Heart right ventricle (tissue), 16 donors: ENCODE measurements around the gene CHTOP. TPM values are rescaled to one million over a fixed set of nuclear protein-coding genes. Genes with fewer than 3 reads are reported as not detected.

ENCODE experiments used
- ATAC-seq, 8 donors: fragments of 200-7000 bp; cut with Tn5 transposase; one replicate each; pipeline ENCODE4 v1.9.1; 2020; ENCODE audit warnings: mild to moderate bottlenecking in 8 of 8, moderate library complexity in 8 of 8, moderate number of reproducible peaks in 1 of 8
- DNase-seq, 2 donors: peaks; one replicate each; pipeline ENCODE4 v3.0.0-alpha.2; 2020
- H3K27ac ChIP-seq, 10 donors: fragments of 200-600 bp; sonication (generic) in 2 of 10; one replicate each; pipeline versions ENCODE4 v1.5.0 to v1.8.0; 2020 to 2022; ENCODE audit warnings: mild to moderate bottlenecking in 3 of 10
- H3K27me3 ChIP-seq, 7 donors: fragments of 200-600 bp; one replicate each; pipeline ENCODE4 v1.8.0; 2021 to 2022; ENCODE audit warnings: mild to moderate bottlenecking in 2 of 7
- H3K36me3 ChIP-seq, 9 donors: fragments of 200-600 bp; sonication (generic) in 1 of 9; one replicate each; pipeline versions ENCODE4 v1.5.0 to v1.8.0; 2020 to 2022; ENCODE audit warnings: mild to moderate bottlenecking in 2 of 9
- H3K4me1 ChIP-seq, 9 donors: fragments of 200-600 bp; sonication (generic) in 1 of 9; one replicate each; pipeline versions ENCODE4 v1.5.0 to v1.8.0; 2020 to 2022; ENCODE audit warnings: mild to moderate bottlenecking in 4 of 9
- H3K4me3 ChIP-seq, 10 donors: fragments of 200-600 bp; sonication (generic) in 2 of 10; one replicate each; pipeline versions ENCODE4 v1.5.0 to v1.8.0; 2020 to 2022; ENCODE audit warnings: mild to moderate bottlenecking in 7 of 10, moderate library complexity in 2 of 10
- H3K9me3 ChIP-seq, 11 donors: fragments of 200-600 bp in 10 of 11; sonication (generic) in 2 of 11; one replicate each; pipeline versions ENCODE4 v1.5.0 to v1.8.0; 2013 to 2022; ENCODE audit warnings: mild to moderate bottlenecking in 2 of 11, control low read depth in 1 of 11, moderate library complexity in 1 of 11
- WGBS, 2 donors: extraction: QIAGEN DNeasy Blood & Tissue Kit; methylation state at CpG; one replicate each; pipeline ENCODE4 v1.1.7; 2013; ENCODE audit warnings: inconsistent platforms in 1 of 2; 5-methylcytosine and 5-hydroxymethylcytosine counted together
- intact Hi-C, 10 donors: fragments of 100-400 bp; cut with DNase I; formaldehyde crosslinking; loops; one replicate each; pipeline versions ENCODE4 v1.11.1 to v1.14.2; 2022
- polyA plus RNA-seq, 2 donors: library from polyadenylated mRNA; stranded (reverse); fragments of 200-250 nt; gene quantifications; one replicate each; pipeline ENCODE4 v1.2.3, GENCODE V29; 2013
- total RNA-seq, 10 donors: library from RNA; stranded (reverse); fragmentation: NEBNext Ultra II Directional in 3 of 10; extraction: Animal tissue kit (Norgen Biotek cat#: 25700) in 3 of 10; gene quantifications; one replicate each; pipeline versions ENCODE4 v1.2.1 to v1.2.4, GENCODE V29; 2021 to 2023
- TF ChIP-seq, protein P1 (sequence below), 9 donors: fragments of 200-600 bp; sonication (generic) in 2 of 9; IDR thresholded peaks; one replicate each; pipeline versions ENCODE4 v1.5.0 to v1.8.0; 2021 to 2022; ENCODE audit warnings: antibody characterized with exemption in 9 of 9, mild to moderate bottlenecking in 5 of 9, moderate library complexity in 1 of 9
- donor health status: Arrhythmogenic right ventricular cardiomyopathy.
- donor health status: ischemic (EF 13 %, LVEDD 7.1; RV severe dilation, severe dysfunction).
- donor health status: healthy with polysubstance abuse.
- donor health status: DM: no; HTN: yes; CAD: no.
- donor health status: DM: no; HTN: no; CAD: no.
- donor health status: ischemic (EF 25% LVEDD 6.9; RV normal size, moderate dysfunction).
- donor health status: ischemic (EF 25% LVEDD 5.7; RV mildly dilated, moderate dysfunction).
- donor health status: healthy.
- donor health status: DM: yes; HTN: yes; CAD: no.
- donor health status: Ischemic cardiomyopathy.
- donor health status: ischemic (EF 35%, LVEDD 5.7; RV mildly dilated, moderate dysfunction).
- donor health status: nonischemic (EF 11% LVEDD 7.7; RV severe dilation, severe dysfunction).
- donor health status: DM: yes; HTN: yes; CAD: no.
- donor health status: PGD.
- donor health status: ischemic (EF 29% LVEDD 5.4; RV normal size, mild dysfunction).
- donor health status: nonischemic (EF 23%, LVEDD 6.1; RV moderate dilation, normal function).

CHTOP gene
- total and polyA plus RNA-seq, 12 donors, result 61.6 to 95.5 (median 77.7) TPM

DNA sequence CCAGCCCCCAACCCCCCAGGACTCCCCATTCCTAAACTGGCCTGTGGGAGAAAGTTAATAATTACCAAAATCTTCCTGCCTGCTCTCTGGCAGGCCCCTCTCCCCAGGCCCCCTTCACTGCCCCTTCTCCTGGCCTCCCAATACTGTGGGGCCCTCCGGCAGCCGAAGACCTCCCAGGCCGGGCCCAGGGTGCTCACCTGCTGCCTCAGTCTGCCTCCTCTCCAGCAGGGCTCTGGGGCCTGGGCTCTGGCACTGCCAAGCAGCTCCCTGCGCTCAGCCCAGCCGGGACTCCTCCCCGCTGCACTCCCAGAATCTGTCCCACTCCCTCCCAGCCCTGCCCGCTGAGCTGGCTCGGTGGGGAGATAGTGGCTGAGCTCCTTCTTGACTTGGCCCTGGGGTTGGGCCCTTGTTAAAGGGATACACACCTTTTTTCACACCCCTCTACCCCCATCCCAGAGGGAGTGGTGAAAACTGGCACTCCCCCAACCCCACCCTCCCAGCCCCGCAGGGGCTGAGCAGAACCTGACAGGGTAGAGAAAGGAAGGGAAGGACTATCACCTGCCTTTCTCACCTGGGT lies 21.0 kb upstream of the CHTOP start, which contains the start of gene S100A16:
TSS of gene S100A16 (minus strand) at position 383 of the 577 bp plus-strand sequence. CDS start 4,986 bp downstream, outside the sequence.
- Histone ChIP-seq H3K4me3 (peak within 1 kb of the TSS; percentile 30 to 67 (median 58)), H3K27me3 (no peaks in the 10 kb centered on the region), H3K36me3 (peaks cover 0 to 1% (median 0%) of the 10 kb centered on the region in 9 donors), H3K4me1 (peaks cover 13 to 66% (median 42%) of the 10 kb centered on the region in 9 donors), H3K27ac (peak within 1 kb of the TSS; percentile 41 to 91 (median 86)), H3K9me3 (no peaks in the 10 kb centered on the region)
- intact Hi-C loops, result loop anchor here in 2 of 10 donors (5.0 to 10.0 kb wide), 2 partner anchors 78 to 81 kb away; partner anchors contain the start of gene S100A6 (in 1 of the 2)
- TF ChIP-seq, protein P1, sequence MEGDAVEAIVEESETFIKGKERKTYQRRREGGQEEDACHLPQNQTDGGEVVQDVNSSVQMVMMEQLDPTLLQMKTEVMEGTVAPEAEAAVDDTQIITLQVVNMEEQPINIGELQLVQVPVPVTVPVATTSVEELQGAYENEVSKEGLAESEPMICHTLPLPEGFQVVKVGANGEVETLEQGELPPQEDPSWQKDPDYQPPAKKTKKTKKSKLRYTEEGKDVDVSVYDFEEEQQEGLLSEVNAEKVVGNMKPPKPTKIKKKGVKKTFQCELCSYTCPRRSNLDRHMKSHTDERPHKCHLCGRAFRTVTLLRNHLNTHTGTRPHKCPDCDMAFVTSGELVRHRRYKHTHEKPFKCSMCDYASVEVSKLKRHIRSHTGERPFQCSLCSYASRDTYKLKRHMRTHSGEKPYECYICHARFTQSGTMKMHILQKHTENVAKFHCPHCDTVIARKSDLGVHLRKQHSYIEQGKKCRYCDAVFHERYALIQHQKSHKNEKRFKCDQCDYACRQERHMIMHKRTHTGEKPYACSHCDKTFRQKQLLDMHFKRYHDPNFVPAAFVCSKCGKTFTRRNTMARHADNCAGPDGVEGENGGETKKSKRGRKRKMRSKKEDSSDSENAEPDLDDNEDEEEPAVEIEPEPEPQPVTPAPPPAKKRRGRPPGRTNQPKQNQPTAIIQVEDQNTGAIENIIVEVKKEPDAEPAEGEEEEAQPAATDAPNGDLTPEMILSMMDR (IDR thresholded peaks at IDR 0.05), result no peak
- ATAC-seq (peak; percentile 53 to 84 (median 72)), DNase-seq (peak; percentile 74 to 80)
- WGBS, 2 donors, result 37 to 43% methylated on average over 9 of the region's 9 CpGs

DNA sequence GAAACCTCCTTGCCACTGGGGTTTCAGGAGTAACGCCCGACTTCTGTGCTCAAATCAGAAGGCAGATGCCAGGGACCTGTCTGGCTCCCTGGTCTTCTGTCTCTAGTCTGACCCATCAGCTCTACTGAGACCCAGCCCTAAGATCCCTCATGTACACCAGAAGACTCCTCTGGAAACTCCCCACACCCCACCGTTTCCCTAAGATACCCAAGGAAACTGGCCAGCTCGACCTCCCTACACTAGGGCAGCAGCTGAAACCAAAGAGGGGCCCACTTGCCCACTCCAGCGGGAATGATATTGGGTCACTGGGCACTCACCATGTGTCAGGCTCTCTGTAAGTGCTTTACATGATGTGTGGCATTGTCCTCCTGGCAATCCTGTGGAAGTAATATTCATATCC lies 20.5 kb upstream of the CHTOP start:
- ATAC-seq (no peak), DNase-seq (no peak)
- TF ChIP-seq, protein P1 (IDR thresholded peaks at IDR 0.05), result no peak
- Histone ChIP-seq H3K4me3 (peak overlapping the region in 6 of 10 donors; percentile 49 to 67 (median 62)), H3K27ac (peak overlapping the region in 9 of 10 donors; percentile 41 to 91 (median 87)), H3K27me3 (no peaks in the 10 kb centered on the region), H3K36me3 (peaks cover 0 to 5% (median 0%) of the 10 kb centered on the region in 9 donors), H3K9me3 (no peaks in the 10 kb centered on the region), H3K4me1 (peaks cover 14 to 62% (median 44%) of the 10 kb centered on the region in 9 donors)
- 85% methylated on average over 5 of the region's 5 CpGs for WGBS, 2 donors
- intact Hi-C loops, result loop anchor here in 2 of 10 donors (5.0 to 10.0 kb wide), 2 partner anchors 79 to 81 kb away; partner anchors contain the start of gene S100A6 (in 1 of the 2)

DNA sequence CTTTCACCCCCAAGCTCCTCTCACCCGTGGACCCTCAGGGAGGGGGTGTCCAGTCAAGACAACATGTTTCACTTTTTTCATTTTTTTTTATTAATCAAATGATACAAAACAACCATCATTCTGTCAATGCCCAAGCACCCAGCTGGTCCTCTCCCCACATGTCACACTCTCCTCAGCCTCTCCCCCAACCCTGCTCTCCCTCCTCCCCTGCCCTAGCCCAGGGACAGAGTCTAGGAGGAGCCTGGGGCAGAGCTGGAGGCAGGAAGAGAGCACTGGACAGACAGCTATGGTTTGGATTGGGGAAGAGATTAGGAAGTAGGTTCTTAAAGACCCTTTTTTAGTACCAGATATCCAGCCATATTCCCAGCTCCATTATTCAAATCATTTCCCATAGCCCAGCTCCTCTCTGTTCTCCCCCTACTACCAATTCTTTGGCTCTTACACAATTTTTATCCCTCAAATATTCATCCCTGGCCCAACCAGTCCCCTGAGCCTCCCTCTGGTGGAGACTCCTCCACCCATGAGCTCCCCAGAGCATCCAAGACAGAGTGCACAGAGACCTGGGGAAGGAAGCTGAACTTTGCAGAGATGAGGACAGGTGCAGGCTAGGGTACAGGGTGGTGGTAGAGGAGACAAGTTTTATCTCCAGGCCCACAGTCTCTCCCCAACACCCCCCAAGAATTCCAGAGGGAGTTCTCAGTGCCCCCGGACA lies 19.5 kb upstream of the CHTOP start:
- WGBS, 2 donors, result 81 to 94% methylated on average over 2 of the region's 2 CpGs
- intact Hi-C loops, result loop anchor here in 2 of 10 donors (5.0 to 10.0 kb wide), 2 partner anchors 80 to 82 kb away; partner anchors contain the start of gene S100A6 (in 1 of the 2)
- Histone ChIP-seq H3K9me3 (no peaks in the 10 kb centered on the region), H3K4me3 (no peak overlapping the region), H3K36me3 (peaks cover 0 to 14% (median 6%) of the 10 kb centered on the region in 9 donors), H3K27ac (peak overlapping the region in 1 of 10 donors; percentile 3), H3K4me1 (peaks cover 12 to 54% (median 40%) of the 10 kb centered on the region in 9 donors), H3K27me3 (no peaks in the 10 kb centered on the region)
- TF ChIP-seq, protein P1 (IDR thresholded peaks at IDR 0.05), result no peak
- ATAC-seq (no peak), DNase-seq (no peak)

DNA sequence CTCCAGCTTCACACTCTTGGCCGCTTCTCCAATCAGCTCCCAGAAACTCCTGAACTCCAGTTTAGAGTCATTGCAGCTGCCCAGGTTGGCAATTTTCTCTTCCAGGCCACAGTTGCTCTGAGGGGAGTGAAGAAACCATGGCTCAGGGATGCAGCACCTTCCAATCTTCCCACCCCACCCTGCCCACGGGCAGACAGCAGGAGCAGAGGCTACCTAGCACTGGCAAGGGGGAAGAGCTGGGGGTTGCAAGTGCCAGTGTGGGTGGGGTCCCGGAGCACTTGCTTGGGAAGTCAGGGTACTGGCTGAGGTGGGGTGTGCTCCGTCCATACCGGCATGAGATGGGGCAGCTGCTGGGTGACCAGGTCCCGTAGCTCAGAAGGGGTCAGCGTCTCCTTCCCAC lies 19.0 kb upstream of the CHTOP start:
- Histone ChIP-seq H3K4me3 (no peak overlapping the region), H3K9me3 (no peaks in the 10 kb centered on the region), H3K4me1 (peaks cover 6 to 49% (median 34%) of the 10 kb centered on the region in 9 donors), H3K27me3 (no peaks in the 10 kb centered on the region), H3K27ac (no peak overlapping the region), H3K36me3 (peaks cover 0 to 20% (median 9%) of the 10 kb centered on the region in 9 donors)
- TF ChIP-seq, protein P1 (IDR thresholded peaks at IDR 0.05), result no peak
- DNase-seq (no peak), ATAC-seq (no peak)
- intact Hi-C loops, result loop anchor here in 8 of 10 donors (5.0 to 10.0 kb wide), 5 partner anchors 38 to 103 kb away; partner anchors contain the start of gene S100A6 (in 1 of the 8)
- 94 to 95% methylated on average over 7 of the region's 7 CpGs for WGBS, 2 donors
